GM19395 (cell line): ENCODE measurements around the gene CDC73.
"Not testable (repeated sequence)": the region's sequence is repeated elsewhere in the genome, so short reads cannot be mapped to it uniquely, and the experiment has no call there.

ENCODE experiments used
- ATAC-seq: cut with Tn5 transposase; IDR thresholded peaks from one replicate; pipeline ENCODE4 v1.9.1; 2021; ENCODE audit warnings: mild to moderate bottlenecking, moderate library complexity; ENCODE audit not compliant: unreplicated experiment

CDC73 gene

GRCh38 chr1:193278968-193279367 is 157.1 kb downstream of the CDC73 start:
- ATAC-seq = no peak

DNA sequence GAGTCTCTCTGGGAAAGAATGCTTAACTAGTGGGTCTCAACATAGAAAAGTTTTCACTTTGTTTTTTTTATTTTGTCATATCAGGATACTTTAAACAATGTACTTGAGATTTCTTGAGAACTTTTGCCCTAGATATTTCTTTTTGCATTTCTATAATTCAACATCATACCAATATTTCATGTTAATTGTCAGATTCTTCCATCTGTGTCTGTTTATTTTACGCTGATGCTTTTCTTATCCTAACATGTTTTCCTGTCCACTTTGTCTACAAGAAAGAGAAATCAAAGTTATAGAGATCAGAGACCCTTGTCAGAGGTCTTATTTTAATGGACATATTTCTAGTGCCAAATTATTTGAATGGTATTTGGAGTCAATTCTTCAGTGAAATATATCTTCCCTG is 160.1 kb downstream of the CDC73 start:
- no peak for ATAC-seq

DNA sequence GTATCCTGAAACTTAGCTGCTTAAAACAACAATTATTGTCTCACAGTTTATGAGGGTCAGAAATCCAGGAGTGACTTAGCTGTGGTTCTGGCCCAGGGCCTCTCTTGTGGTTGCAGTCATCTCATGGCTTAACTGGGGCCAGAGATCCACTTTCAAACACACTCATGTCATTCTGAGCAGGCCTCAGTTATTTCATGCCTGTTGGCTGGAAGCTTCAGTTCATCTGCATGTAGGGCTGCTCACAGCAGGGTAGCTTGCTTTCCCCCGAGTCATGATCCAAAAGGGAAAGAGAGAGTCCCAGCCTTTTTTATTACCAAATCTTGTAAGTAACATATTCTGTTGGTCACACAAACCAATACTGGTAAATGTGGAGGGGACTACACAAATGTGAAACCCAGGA is 161.2 kb downstream of the CDC73 start:
- ATAC-seq = no peak

- ATAC-seq = no peak
These were observed 162.4 kb downstream of the CDC73 start for GRCh38 chr1:193284219-193284618.

DNA sequence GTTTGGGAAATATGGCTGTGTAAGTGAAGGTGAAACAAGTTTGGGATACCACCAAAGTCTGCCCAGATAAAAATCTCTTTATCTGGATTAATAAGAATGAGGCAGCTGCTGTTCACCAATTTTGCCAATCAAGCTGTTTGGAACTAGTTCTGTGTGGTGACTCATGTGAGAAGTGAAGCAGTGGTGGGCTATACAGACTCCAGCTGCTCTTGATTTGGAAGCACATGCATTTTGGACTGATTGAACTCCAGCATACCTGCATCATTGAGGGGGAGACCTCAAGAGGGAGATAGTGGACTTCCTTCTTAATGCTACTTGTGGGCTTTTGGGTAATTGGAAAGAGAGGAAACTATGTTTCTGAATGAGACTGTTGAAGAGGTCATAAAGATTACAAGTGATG is 163.8 kb downstream of the CDC73 start:
- ATAC-seq = no peak

DNA sequence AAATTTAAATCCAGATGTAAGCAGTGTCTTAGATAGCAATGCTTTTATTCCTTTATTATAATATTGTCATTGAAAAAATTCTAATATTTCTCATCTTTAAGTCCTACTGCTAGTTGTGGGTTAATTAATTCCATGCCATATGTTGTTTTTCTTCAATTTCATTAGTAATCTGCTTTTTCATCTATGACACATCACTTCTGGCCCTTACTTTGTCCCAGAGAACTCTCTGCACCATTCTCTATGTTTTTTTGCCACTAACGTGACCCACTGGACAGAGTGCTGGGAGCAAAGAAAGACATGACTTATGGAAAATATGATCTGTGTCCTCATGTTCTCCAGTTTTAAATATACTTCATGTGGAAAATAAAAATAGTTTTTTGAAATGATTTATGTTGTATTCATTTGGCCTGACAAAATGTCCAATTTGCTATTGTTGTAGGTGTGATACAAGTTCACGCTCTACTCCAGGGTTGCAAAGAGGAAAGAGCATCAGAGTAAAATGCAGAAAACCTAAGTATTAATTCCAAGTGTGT is 166.8 kb downstream of the CDC73 start:
- ATAC-seq = not testable (repeated sequence)

DNA sequence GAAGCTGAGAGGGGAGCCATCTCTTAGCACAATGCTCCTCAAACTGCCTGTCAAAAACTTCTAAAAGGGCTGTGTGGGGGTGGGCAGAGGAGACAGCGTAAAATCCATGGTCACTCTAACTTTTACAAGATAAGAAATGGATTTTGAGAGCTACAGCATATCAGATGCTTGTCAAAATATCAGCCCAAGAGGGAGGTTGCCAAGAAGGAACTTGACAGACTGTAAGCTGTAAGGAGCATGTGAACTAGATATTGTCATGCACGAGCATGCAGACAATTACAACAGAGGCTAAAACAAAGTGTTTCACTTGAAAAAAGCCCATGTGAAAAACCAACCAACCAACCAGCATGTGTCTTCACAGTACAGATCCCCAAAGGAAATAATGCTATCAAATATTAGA is 171.9 kb downstream of the CDC73 start:
- no peak for ATAC-seq

DNA sequence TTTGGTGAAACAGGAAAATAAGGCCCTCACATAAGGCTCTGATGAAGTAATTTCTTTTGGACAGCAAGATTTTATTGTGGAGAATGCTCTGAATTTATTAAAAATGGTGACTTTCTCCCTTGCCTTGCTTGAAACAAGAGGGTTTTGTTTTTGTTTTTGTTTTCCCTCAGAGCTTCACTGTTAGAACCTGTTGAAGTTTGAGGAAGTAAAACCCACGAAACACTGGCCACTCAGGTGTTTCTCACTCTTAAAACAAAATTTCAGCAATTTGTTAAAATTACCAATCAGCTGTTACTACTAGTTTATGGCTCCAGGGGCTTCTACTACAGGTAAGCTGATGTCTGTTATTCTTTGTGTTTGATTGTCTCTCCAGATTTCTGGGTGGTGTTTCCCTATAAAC is 177.2 kb downstream of the CDC73 start:
- ATAC-seq = peak; percentile 76

DNA sequence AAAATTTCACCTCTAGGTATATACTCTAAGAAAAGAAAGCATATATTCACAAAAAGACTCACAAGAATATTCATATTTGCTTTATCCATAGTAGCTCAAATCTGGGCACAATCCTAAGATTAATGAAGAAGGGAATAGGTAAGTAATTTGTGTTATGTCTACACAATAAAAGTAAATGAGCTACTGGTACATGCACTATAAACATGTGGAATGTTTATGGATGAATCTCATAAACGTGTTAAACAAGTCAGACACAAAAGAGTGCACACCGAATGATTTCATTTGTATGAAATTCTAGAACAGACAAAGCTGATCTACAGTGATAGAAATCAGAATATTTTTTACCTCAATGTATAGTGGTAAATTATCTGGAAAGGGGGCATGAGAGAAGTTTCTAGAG is 179.9 kb downstream of the CDC73 start:
- no peak for ATAC-seq

GRCh38 chr1:193303849-193304248 is 182.0 kb downstream of the CDC73 start:
- no peak for ATAC-seq
